HG03045 (cell line): Measurements from ENCODE around the gene EIF4E.
"Not testable (repeated sequence)": the region's sequence is repeated elsewhere in the genome, so short reads cannot be mapped to it uniquely, and the experiment has no call there.

Experiments used
- ATAC-seq: cut with Tn5 transposase; IDR thresholded peaks from one replicate; pipeline ENCODE4 v1.9.1; 2021; ENCODE audit warnings: mild to moderate bottlenecking, moderate library complexity; ENCODE audit not compliant: unreplicated experiment

The EIF4E gene

GRCh38 chr4:98886382-98886781 is 42.6 kb downstream of the EIF4E start:
- ATAC-seq: not testable (repeated sequence)

DNA sequence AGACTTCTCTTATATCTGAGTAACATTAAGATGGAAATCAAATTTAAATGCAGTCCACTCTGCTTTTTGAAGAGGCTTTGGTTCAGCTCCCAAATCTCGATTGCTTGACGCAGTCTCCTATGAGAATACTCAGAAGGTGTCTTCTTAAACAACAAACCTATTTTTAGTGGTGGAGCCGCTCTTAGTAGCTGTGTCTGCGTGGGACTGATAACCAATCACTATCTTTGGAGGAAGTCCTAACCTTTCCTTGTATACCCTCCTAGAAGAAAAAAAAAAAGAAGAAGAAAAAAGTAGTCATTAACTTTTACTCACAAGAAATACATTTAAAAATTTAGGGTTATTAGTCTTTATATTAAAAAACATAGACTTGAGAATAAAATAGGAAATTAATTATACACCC is 48.0 kb downstream of the EIF4E start:
- ATAC-seq: not testable (repeated sequence)

DNA sequence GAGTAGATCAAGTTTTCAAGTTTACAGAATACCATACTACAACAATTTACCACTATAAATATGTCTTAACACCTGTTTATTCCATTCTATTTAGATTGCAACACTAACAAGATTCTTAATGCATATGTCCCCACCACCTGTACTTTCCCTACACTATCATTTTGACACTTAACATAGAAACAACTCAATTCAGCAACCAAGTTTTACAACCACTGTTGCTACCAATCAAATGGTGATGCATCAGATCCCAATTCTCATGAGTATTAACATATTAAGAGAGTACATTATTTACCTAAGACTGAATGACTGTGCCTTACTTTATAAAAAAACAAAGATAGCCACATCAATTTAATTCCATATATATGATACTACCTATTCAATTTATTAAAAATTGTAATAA is 49.4 kb downstream of the EIF4E start:
- no peak for ATAC-seq

DNA sequence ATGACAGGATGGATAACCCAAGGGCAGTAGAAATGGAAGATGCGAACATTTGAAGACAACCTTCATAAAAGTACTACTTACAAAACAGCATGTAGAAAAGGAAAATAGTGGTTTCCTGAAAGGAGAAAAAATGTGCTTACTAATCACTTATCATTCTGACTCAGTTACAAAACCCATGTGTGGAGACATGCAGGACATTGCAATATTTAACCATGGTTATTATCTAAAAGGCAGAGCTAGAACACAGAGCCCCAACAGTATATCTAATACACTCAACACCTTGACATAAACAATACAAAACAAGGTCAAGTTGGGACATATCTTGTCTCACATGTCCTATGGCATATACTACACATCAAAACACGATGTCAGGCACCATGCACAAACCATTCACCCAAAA is 55.9 kb downstream of the EIF4E start:
- no peak for ATAC-seq

DNA sequence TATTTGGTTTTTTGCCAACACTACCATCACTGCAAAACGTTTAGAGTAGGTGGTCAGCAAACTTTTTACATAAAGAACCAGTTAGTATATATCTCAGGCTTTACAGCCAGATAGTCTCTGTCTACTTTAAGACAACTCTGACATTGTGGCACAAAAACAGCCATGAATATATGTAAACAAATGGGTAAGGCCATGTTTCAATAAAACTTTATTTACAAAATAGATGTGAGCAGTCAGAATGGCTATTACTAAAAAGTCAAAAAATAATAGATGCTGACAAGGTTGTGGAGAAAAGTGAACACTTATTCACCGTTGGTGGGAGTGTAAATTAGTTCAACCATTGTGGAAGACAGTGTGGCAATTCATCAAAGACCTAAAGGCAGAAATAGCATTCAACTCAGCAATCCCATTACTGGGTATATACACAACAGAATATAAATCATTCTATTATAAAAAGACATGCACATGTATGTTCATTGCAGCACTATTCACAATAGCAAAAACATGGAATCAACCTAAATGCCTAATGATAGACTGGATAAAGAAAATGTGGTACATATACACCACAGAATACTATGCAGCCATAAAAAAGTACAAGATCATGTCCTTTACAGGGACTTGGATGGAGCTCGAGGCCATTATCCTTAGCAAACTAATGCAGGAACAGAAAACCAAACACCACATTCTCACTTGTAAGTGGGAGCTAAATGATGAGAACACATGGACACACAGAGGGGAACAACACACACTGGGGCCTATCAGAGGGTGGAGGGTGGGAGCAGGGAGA is 56.6 kb downstream of the EIF4E start:
- not testable (repeated sequence) for ATAC-seq

DNA sequence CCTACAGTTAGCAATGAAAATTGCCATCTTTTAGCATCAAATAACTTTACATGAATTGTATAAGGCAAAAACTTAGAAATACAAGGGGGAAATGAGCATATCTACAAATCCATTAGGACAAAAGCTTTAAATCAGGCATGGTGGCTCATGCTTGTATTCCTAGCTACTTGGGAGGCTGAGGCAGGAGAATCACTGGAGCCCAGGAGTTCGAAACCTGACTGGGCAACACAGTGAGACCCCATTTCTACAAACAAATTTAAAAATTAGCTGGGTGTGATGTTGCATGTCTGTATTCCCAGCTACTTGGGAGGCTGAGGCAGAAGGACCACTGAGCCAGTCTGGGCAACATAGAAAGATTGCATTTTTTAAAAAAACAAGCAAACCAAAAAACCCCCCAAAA is 61.3 kb downstream of the EIF4E start:
- no peak for ATAC-seq

DNA sequence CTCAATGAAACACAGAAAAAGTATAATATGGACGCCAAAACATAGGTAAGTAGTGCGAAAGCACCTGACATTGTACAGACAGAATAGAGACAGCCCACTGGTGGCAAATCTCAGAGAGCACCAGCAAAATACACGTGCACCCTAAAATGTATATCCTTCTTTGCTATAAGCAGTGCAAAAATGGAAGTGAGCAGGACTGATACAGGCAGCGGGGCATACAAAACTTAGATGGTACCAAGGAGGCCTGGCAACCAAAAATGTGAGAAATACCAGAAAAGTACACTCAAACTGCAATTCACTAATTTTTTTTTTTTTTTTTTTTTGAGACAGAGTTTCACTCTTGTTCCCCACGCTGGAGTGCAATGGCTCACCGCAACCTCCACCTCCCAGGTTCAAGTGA is 63.9 kb downstream of the EIF4E start:
- ATAC-seq: no peak

- no peak for ATAC-seq
These were observed 64.4 kb downstream of the EIF4E start for GRCh38 chr4:98864560-98864959.

DNA sequence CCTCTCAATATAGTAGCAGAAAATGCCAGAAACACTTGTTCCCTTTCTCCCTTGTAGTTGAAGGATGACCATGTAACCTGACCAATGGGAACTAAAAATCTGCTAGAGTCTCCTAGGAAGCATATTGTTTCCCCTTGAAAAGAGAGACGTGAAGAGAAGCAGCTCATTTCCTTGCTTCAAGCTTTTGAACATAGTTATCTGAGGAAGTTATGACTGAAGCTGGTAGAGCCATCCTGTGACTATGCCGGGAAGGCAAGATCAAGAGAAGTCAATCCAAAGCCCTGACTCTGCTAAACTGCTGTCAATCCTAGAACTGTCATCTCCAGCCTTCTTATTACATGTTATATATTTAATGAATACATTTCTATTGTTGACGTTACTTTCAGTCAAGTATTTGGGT is 66.6 kb downstream of the EIF4E start:
- ATAC-seq: no peak

GRCh38 chr4:98861100-98861884 is 67.6 kb downstream of the EIF4E start:
- ATAC-seq: no peak

DNA sequence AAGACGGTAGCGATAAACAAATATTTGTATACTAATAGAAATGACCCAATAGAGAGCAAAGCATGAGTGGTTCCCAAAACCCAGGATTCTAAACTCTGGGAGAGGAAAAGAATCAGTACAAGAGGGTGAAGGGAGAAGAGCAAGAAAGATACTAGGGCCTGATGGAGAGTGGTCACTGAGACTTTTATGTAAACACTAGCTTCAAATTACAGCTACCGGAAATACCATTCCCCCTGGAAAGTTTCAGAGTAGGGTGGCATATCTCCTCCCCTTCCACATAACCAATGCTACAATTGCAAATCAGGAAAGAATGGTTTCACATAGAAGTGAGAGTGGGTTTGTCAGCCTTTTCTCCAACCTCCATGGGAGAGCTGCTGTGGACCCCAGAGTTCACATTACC is 77.1 kb downstream of the EIF4E start:
- ATAC-seq: no peak

GRCh38 chr4:98850937-98851336 is 78.0 kb downstream of the EIF4E start:
- no peak for ATAC-seq

DNA sequence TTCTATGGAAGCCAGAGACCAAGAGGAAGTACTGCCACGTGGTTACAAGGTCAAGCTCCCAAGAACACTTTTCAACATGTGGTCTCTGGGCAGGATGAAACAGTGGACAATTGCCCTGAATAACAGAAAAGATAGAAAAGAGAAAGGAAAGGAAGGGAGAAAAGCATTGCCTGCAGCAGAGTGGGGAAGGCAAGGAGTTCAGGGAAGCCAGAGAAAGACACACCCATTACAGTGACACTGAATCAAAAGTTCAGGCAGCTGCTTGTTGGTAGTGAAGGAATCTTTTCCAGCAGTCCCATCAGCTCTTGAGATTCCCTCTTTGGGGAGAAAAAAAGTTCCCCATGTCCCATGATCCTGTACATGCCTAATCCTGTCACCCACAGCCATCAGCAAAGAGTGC is 80.5 kb downstream of the EIF4E start:
- ATAC-seq: no peak

DNA sequence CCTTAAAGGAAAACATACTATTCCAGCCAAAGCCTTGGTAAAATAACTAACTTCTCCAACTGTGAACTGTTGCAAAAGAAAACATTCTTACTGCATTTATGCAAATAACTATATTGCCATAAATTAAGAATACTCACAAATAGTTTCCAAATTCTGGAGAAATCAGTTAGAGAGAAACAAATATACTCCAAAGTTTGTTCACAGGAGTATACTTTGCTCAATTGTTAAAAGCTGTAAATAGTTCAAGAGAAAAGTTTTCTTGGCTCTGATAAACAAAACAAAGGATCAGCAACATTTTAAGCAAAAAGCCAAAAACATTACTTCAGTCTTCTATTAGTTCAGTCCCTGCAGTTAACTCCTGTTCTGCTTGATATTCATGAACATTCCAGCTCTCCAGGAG is 83.0 kb downstream of the EIF4E start:
- ATAC-seq: no peak

DNA sequence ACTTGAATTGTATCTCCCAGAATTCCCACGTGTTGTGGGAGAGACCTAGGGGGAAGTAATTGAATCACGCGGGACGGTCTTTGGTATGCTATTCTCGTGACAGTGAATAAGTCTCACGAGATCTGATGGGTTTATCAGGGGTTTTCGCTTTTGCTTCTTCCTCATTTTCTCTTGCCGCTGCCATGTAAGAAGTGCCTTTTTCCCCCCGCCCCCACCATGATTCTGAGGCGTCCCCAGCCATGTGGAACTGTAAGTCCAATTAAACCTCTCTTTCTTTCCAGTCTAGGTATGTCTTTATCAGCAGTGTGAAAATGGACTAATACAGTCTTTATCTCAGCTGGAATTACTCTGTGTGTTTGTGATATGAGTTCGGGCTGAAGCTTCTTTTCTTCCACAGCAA is 86.0 kb downstream of the EIF4E start:
- ATAC-seq: not testable (repeated sequence)

- ATAC-seq: no peak
These were observed 89.8 kb downstream of the EIF4E start for GRCh38 chr4:98838977-98839618.

GRCh38 chr4:98838531-98838930 is 90.4 kb downstream of the EIF4E start:
- ATAC-seq: no peak

DNA sequence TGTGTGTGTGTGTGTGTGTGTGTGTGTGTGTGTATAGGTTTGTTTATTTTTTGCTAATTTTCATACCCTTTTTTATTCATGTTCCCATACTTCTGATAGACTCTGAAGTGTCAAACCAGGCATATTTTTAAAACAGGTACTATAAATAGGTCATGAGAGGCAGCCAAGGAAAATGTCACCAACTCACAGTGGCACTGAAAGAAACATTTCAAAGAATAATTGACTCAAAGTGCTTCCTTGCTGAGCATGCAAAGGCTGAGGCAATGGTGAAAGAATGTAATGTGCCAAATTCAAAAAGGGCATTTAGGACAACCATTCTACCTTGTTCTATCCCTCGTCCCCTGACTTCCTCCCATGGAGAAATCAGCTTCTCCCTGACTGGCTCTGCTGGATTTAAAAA is 95.5 kb downstream of the EIF4E start:
- no peak for ATAC-seq

DNA sequence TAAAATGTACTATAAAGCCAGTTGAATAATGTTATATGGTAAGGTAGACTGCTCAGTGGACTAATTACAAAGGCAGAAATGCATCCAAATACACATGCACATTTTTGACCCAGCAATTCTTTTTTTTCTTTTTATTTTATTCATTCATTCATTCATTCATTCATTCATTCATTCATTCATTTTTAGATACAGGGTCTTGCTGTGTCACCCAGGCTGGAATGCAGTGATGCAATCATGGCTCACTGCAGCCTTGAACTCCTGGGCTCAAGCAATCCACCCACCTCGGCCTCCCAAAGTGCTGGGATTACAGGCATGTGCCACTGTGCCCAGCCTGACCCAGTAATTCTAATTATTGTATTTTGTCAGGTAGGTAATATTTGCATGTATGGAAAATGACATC is 97.9 kb downstream of the EIF4E start:
- not testable (repeated sequence) for ATAC-seq
